Ishikawa (cell line): ENCODE results near the gene CLDN1.

Source experiments
- EGR1 ChIP-seq: IDR thresholded peaks from 2 replicates; pipeline ENCODE4 v1.6.1; 2012
- EP300 ChIP-seq: IDR thresholded peaks from 2 replicates; pipeline ENCODE4 v1.6.1; 2012; ENCODE audit warnings: borderline replicate concordance
- FOXM1 ChIP-seq: IDR thresholded peaks from 2 replicates; pipeline ENCODE4 v1.6.1; 2012; ENCODE audit warnings: low read depth, borderline replicate concordance
- MAX ChIP-seq: IDR thresholded peaks from 2 replicates; pipeline ENCODE4 v1.6.1; 2012
- REST ChIP-seq: IDR thresholded peaks from 2 replicates; pipeline ENCODE4 v1.6.1; 2012; ENCODE audit warnings: low read depth, mild to moderate bottlenecking
- TEAD4 ChIP-seq: IDR thresholded peaks from 2 replicates; pipeline ENCODE4 v1.6.1; 2012

- TF ChIP-seq EP300, result no peak
- no peak for TF ChIP-seq FOXM1
- no peak for TF ChIP-seq MAX
- no peak for TF ChIP-seq REST
- TF ChIP-seq TEAD4, result no peak
- no peak for TF ChIP-seq EGR1
Measured at GRCh38 chr3:190308154-190308553, 14.1 kb downstream of the CLDN1 start.
